Stimulated activated CD8-positive, alpha-beta memory T cell treated with anti-CD3 and anti-CD28 coated beads, Interleukin-12 subunit alpha, Interleukin-12 subunit beta, amount 100 ng/mL, for 1 hour (primary cell): ENCODE measurements around the gene TCEAL7.

ENCODE experiments used
- DNase-seq: peaks from one replicate; pipeline ENCODE4 v3.0.0-alpha.2; 2020; ENCODE audit warnings: low read depth

Gene TCEAL7

DNA sequence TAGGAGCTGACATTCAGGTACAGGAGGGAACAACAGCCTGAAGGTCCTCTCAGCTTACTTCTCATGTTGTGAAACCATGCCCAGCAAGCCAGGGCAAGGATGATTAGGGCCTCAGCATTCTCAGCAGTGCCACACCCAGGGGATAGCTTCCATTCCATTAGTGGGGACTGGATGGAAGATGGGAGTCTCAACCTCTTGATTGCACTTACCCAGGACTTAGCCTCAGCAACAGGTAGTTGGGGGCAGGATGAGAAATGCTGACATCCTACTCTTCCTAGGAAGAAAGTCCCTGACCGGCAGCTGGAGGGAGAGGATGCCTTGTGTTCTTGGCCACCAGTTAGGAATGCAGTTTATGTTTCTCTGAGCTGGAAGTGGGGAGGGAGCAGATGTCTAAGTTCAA lies 37.5 kb downstream of the TCEAL7 start:
- no peak for DNase-seq

DNA sequence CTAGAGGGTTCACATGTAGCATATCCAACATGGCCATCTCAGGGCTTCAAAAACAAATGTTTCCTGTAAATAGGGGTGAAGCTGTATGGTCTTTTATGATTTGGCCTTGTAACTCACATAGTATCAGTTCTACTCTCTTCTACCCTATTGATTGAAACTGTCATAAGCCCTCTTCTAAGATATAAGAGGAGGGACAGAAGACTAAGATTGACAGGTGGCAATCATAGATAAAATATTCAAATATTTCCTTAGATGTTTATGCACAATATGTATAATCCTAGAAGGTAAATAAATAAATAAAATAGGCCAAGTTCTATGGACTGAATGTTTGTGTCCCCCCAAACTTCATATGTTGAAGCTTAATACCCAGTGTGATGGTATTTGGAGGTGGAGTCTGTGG lies 39.4 kb downstream of the TCEAL7 start:
- no peak for DNase-seq

DNA sequence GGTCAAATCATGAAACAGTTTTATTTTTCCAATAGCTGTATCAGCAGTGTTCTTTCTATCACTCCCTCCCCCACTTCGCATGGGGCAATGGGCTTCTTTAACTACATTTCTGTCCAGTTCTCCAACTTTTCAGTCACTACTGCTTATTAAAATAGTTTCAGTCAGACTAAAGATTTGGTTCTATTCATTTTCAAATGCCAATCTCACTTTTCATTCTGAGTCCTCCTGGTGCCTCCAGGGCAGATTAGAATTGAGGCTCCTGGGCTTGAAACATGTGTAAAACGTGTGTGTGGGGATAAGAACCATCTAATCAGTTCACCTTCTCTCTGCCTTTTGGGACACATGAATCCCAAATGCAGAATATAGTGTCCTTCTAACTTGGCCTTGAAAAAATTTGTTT lies 42.8 kb downstream of the TCEAL7 start:
- no peak for DNase-seq

DNA sequence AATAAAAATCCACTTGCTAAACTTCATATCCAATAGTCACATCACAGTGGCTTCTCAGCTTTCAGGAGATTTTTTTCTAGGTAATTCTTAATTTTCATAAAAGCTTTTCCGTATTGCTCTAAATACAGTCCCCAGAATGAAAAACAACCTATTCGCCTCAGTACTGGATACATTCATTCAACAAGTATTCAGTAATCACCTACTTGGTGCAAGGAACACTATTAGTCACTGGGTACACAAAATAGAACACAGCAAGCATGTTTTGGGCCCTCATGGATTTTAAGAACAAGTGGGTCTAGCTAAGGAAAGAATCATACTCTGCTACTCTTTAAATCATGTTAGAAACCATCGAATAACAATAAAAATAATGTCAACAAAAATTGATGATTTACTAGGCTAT lies 43.5 kb downstream of the TCEAL7 start:
- DNase-seq, result no peak

DNA sequence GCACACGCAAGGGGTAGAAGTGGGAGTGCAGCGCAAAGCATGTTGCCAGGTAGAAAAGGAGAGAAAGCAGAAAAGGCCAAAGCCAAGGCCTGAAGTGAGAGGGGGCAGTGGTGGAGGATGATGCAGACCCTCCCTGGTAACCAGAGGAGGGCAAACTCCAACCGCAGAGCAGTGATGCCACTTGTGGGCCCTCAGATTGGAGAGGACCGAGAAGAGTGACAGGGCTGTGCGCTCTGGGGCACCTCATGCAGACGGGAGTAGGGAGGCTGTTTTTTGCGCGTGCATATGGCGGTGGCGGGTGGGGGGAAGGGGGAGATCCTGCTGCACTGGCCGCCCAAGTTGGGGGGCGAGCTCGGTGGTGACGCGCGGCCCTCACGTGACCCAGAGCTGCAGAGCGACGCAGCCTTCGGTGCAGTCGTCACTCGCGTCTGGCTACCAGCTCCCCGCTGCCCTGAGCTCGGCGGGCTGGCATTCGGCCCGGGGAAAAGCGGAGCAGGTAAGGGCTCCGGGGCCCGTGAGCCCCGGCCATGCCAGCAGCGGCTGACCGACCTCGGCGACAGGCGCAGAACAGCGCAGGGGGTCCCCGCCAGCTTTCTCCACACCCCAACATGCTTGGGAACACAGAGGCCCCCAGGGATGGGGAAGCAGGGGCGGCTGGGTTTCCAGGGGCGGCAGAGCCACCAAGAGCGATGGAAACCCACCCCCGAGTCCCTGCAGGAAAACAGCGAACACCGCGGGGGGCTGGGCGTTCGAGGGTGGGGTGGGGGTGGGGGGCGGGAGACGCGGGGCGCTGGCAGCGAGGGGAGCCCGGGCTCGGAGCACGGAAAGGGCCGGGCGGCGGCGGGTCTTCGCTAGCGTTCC lies 46.3 kb downstream of the TCEAL7 start, which contains the start of gene BEX3:
TSS of gene BEX3 (plus strand) at position 421 of the 861 bp plus-strand sequence. CDS start 984 bp downstream, outside the sequence.
- no peak for DNase-seq

DNA sequence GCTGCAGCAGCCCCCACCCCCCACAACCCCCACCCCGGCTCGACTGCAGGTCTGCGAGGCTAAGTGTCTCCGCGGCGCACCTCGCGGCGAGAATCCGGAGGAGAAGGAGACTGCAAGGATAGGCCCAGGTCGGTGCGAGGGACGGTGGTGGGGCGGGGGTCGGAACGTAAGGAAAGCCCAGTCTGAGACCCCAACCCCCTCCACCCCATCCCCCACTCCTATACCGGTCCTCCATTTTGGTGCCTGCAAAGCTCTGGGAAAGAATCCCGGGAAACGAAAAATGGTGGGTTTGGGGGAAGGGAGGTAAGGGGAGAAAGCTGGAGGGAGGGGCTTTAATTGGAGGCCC lies 46.9 kb downstream of the TCEAL7 start:
- DNase-seq, result no peak

DNA sequence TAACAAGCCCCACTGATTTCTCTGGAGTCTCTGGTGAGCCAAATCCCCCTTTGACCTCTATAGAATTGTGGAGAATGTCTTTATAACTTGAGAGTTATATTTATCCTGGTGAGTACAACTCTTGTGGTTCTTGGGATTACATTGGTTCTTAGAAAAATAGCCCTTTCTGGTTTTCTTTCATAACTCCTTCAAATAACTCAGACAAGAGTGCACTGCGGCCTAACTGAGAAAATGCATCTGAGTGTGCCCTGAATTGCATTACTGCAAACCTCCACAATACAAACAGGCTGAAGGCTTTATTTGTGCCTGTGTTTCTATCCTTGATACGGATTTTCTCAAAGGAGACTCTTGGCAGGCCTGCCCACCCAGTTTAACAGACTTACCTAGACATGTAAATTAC lies 49.0 kb downstream of the TCEAL7 start:
- DNase-seq, result no peak
